Psoas muscle (tissue), 8 donors: Measurements from ENCODE around the gene GREM2. TPM values are rescaled to one million over a fixed set of nuclear protein-coding genes. Genes with fewer than 3 reads are reported as not detected.

Source experiments
- ATAC-seq, 4 donors: fragments of 200-7000 bp; cut with Tn5 transposase; one replicate each; pipeline ENCODE4 v1.9.1; 2020; ENCODE audit warnings: moderate library complexity in 3 of 4, mild to moderate bottlenecking in 2 of 4
- DNase-seq, 2 donors: peaks; one replicate each; pipeline ENCODE4 v3.0.0-alpha.2; 2020
- H3K27ac ChIP-seq: fragments of 200-600 bp; one replicate; pipeline ENCODE4 v1.8.0; 2022
- H3K27me3 ChIP-seq, 3 donors: fragments of 200-600 bp in 1 of 3; one replicate each; pipeline versions ENCODE4 v1.6.1 to v1.8.0; 2013 to 2022; ENCODE audit warnings: low read length in 2 of 3, mild to moderate bottlenecking in 2 of 3, moderate library complexity in 1 of 3; ENCODE audit not compliant: insufficient read depth in 3 of 3
- H3K36me3 ChIP-seq, 2 donors: fragments of 200-600 bp in 1 of 2; one replicate each; pipeline versions ENCODE4 v1.6.1 to v1.8.0; 2013 to 2022; ENCODE audit warnings: low read depth in 1 of 2, mild to moderate bottlenecking in 1 of 2, moderate library complexity in 1 of 2; ENCODE audit not compliant: insufficient read depth in 1 of 2
- H3K4me1 ChIP-seq: fragments of 200-600 bp; one replicate; pipeline ENCODE4 v1.8.0; 2022
- H3K4me3 ChIP-seq: fragments of 200-600 bp; one replicate; pipeline ENCODE4 v1.8.0; 2022; ENCODE audit warnings: mild to moderate bottlenecking
- H3K9me3 ChIP-seq: fragments of 200-600 bp; one replicate; pipeline ENCODE4 v1.8.0; 2022
- WGBS, 3 donors: extraction: QIAGEN DNeasy Blood & Tissue Kit; methylation state at CpG; one replicate each; pipeline versions ENCODE4 v1.1.6 to v1.1.7; 2013; 5-methylcytosine and 5-hydroxymethylcytosine counted together
- intact Hi-C, 2 donors: fragments of 100-400 bp; cut with DNase I; formaldehyde crosslinking; loops; one replicate each; pipeline versions ENCODE4 v1.11.0 to v1.14.2; 2022
- polyA plus RNA-seq, 3 donors: library from polyadenylated mRNA; stranded (reverse); fragments of 200-250 nt; gene quantifications; one replicate each; pipeline ENCODE4 v1.2.3, GENCODE V29; 2013
- total RNA-seq, 4 donors: library from RNA; stranded (reverse); fragmentation: NEBNext Ultra II Directional in 2 of 4; extraction: Animal tissue kit (Norgen Biotek cat#: 25700) in 2 of 4; gene quantifications; one replicate each; pipeline versions ENCODE4 v1.2.1 to v1.2.4, GENCODE V29; 2021 to 2023
- TF ChIP-seq, protein P1 (sequence below): fragments of 200-600 bp; IDR thresholded peaks from one replicate; pipeline ENCODE4 v1.8.0; 2022; ENCODE audit warnings: antibody characterized with exemption
- donor health status: healthy with polysubstance abuse.
- donor health status: DM: no; HTN: no; CAD: no; lungs with moderate emphysema.
- donor health status: Bipolar disorder and iron deficiency.
- donor health status: healthy.
- donor health status: DM: yes; HTN: yes; CAD: no.
- donor health status: DM: no; HTN: no; CAD: no.
- donor health status: DM: no; HTN: no; CAD: no.
- donor health status: DM: yes; HTN: yes; CAD: no.

Gene GREM2
- total and polyA plus RNA-seq, 7 donors = 0.56 to 9.5 (median 1.4) TPM

DNA sequence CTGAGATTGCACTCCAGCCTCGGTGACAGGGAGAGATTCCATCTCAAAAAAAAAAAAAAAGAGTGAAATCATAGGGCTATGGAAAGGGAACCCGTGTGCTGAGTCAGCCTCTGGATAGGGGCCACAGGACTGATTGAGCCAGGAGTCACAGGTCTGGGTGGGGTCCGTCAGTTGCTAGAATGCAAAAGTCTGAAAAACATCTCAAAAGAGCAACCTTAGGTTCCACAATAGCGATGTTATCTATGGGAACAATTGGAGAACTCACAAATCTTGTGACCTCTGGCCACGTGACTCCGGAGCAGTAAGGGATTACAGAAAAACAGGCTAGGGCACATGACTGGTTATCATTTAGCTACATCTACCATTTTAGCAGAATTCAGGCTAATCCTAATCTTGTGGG is 32.8 kb upstream of the GREM2 start:
- no peaks in the 10 kb centered on the region for H3K36me3 ChIP-seq
- TF ChIP-seq, protein P1, sequence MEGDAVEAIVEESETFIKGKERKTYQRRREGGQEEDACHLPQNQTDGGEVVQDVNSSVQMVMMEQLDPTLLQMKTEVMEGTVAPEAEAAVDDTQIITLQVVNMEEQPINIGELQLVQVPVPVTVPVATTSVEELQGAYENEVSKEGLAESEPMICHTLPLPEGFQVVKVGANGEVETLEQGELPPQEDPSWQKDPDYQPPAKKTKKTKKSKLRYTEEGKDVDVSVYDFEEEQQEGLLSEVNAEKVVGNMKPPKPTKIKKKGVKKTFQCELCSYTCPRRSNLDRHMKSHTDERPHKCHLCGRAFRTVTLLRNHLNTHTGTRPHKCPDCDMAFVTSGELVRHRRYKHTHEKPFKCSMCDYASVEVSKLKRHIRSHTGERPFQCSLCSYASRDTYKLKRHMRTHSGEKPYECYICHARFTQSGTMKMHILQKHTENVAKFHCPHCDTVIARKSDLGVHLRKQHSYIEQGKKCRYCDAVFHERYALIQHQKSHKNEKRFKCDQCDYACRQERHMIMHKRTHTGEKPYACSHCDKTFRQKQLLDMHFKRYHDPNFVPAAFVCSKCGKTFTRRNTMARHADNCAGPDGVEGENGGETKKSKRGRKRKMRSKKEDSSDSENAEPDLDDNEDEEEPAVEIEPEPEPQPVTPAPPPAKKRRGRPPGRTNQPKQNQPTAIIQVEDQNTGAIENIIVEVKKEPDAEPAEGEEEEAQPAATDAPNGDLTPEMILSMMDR = no peak
- WGBS, 3 donors = 59 to 76% (median 63%) methylated on average over 6 of the region's 6 CpGs
- DNase-seq (no peak), ATAC-seq (no peak)
- no peak overlapping the region for H3K27ac ChIP-seq
- intact Hi-C loops = no loop called here
- no peak overlapping the region for H3K4me3 ChIP-seq
- no peaks in the 10 kb centered on the region for H3K4me1 ChIP-seq
- H3K27me3 ChIP-seq = no peaks in the 10 kb centered on the region
- no peaks in the 10 kb centered on the region for H3K9me3 ChIP-seq

DNA sequence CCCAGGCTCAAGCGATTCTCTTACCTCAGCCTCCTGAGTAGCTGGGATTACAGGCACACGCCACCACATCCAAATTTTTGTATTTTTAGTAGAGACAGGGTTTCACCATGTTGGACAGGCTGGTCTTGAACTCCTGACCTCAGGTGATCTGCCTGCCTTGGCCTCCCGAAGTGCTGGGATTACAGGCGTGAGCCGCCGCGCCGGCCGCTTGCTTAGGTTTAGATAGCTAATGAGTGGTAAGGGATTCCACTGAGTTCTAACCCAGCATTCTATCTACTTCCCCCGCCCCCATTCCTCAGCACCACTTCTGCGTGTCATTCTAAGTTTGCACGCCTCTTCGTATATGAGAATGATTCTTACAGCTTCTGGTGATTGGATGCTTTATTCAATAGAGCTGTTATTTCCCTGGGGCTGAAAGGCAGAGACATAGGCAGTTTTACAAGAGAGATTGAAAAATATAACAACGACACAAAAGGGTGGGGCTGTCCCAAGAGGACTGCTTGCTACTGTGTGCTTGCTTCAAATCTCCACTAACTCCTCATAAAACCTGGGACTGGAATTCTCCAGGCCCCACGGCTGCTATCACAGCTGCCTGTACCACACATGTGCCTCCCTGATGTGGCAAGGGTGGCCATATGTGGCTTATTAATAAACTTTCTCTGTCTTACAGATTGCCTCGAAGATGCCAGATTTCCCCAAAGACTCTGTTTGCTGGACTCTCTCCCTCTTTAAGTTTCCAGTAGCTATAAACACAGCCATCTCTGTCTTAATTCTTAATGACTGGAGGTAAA is 23.7 kb upstream of the GREM2 start:
- no peaks in the 10 kb centered on the region for H3K36me3 ChIP-seq
- H3K4me3 ChIP-seq = no peak overlapping the region
- no peak for ATAC-seq
- 77 to 80% (median 78%) methylated on average over 16 of the region's 16 CpGs for WGBS, 3 donors
- H3K27me3 ChIP-seq = no peaks in the 10 kb centered on the region
- TF ChIP-seq, protein P1 = no peak
- H3K4me1 ChIP-seq = no peaks in the 10 kb centered on the region
- no peak overlapping the region for H3K27ac ChIP-seq
- intact Hi-C loops = no loop called here
- no peaks in the 10 kb centered on the region for H3K9me3 ChIP-seq
- DNase-seq = no peak

DNA sequence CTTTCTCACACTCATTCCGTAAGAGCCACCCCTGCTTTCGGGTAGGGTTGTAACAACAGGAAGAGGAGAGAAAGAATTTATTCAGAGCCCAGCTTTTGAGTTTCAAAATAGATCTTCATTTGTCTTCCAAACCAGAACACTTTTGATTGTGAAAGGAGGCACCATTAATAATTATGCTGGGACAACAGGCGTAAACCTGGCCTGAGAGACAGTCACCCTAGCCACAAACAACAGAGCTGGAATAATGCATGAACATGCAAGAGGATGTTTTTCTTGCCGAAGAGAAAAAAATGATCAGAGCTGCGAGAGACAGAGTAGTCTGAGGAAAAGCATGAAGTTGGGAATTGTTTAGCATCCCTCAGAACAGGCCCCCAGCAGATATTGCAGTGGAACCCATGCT is 18.5 kb upstream of the GREM2 start:
- Histone ChIP-seq H3K4me3 (no peak overlapping the region), H3K36me3 (no peaks in the 10 kb centered on the region), H3K27me3 (no peaks in the 10 kb centered on the region), H3K9me3 (no peaks in the 10 kb centered on the region), H3K4me1 (no peaks in the 10 kb centered on the region), H3K27ac (no peak overlapping the region)
- intact Hi-C loops = no loop called here
- DNase-seq = no peak
- TF ChIP-seq, protein P1 = no peak
- WGBS, 3 donors = 81 to 87% (median 86%) methylated on average over 5 of the region's 5 CpGs
- ATAC-seq = no peak

DNA sequence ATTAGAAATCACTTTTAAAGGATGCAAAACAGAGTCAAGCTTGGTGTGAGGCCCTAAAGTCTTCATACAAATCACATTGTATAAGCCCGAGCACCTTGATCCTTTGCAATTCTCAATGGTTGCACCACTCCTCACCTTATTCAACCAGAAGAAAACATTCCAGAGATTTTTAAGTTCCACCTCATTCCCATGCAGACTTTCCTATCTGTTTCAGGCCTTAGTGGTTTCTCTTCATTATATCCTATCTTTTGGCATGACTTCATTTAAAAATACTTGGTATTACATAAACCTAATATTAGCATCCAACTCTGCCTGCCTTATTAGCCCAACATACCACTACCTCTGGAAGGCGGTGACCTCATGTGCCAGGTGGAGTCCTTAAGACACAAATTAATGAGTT is 9.3 kb upstream of the GREM2 start:
- WGBS, 3 donors = 89 to 93% (median 90%) methylated on average over 2 of the region's 2 CpGs
- no peak overlapping the region for H3K27ac ChIP-seq
- no peaks in the 10 kb centered on the region for H3K9me3 ChIP-seq
- H3K27me3 ChIP-seq = no peaks in the 10 kb centered on the region
- H3K4me3 ChIP-seq = no peak overlapping the region
- no peaks in the 10 kb centered on the region for H3K4me1 ChIP-seq
- TF ChIP-seq, protein P1 = no peak
- intact Hi-C loops = no loop called here
- ATAC-seq (no peak), DNase-seq (no peak)
- no peaks in the 10 kb centered on the region for H3K36me3 ChIP-seq
